Activated CD4-positive, alpha-beta T cell treated with anti-CD3 and anti-CD28 coated beads, Interleukin-2, amount 50 U/mL, for 4 hours (primary cell): Measurements from ENCODE around the gene TNNT2.

Experiments
- DNase-seq, 2 experiments: peaks; one replicate each; pipeline ENCODE4 v3.0.0-alpha.2; 2020

The TNNT2 gene

DNA sequence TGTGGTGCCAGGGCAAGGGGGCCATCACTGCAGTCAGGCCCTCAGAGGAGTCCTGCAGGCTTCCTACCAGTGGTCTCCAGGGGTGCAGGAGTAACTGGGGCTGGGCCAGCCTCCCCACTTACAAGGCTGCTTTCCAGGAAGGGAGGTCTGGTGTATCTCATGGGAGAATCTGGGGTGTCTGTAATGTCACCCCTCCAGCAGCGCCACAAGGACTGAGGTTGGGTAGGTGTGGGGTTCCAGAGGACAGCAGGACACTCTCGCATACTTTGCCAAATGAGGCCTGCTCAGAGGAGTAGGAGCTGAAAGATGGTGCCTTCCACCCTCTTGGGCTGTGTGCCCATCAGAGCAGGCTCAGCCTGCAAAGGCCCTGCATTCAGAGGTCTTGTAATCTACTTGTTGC, 46.9 kb downstream of the TNNT2 start:
- DNase-seq: no peak

DNA sequence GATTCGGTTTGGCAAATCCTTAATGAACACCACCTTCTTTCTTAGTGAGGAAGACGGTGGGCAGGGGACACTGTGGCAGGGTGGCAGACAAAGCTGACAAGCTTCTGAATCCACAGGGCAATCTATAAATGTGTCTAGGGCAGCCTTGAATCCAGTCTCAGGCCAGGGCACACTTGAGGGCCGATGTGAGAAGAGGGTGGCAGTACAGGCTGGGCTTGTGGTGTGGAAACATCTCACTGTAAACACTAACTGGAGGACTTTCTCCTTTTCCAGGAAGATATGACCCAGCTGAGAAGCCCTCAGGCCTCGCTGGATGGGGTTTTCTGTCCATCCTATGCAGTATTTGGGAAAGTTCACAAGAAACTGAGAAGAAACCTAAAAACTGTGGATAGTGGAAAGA, 47.7 kb downstream of the TNNT2 start:
- DNase-seq: no peak

DNA sequence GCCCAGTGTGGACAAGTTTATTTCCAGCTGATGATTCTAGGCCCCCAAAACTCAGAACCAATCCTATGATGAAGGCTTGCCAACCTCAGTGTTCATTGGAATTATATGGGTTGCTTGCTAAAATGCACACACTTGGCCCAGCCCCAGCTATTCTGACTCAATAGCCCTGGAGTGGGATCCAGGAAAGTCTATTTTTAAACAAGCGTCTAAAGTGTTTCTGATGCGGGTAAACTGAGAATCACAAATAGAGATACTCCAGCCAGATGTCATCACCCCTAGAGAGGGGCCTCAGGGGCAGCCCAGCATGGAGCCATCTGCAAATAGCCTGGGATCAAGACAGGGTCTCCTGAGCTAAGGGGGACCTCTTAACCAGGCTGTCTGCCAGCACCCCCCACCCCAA, 48.2 kb downstream of the TNNT2 start:
- no peak for DNase-seq

DNA sequence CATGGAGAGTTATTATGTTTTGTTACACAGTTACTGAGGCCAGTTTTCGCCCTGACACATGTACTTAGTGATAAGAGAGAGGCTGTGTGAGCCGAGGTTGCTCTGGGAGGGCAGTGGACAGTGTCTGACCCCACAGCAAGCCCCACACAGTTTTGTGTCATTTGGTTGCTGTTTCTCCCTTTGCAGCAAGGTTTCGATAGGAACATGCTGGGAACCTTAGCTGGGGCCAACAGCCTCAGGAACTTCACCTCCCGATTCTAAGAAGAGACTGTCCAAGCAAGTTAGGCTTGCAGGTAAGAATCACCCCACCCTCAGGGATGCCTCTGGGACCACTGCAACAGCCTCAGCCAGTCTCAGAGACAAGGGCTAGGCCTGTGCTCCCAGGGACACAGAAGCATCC, 48.9 kb downstream of the TNNT2 start:
- DNase-seq: no peak

DNA sequence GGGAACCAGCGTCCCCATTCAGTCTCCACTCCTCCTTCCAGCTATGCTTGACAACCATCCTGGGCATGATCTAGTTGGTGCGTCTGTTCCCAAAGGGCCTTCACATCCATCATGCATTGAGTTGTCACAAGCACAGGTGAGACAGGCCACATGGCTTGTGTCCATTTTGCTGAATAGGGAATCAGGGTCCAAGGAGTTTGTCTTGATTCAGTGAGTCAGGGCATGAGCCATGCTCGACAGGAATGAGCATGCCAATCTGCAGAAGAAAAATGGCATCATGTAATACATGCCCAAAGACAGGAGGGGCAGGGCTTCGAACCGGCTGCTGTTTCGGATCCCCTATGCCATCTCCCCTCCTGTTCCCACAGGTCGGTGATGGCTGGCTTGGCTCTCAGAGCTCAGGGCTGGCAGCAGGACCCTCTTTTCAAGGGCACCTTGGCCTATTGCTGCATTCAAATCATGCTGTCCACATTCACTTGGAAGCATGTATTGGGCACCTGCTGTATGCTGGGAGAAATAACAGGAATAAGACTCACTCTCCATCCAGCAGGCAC, 49.7 kb downstream of the TNNT2 start:
- no peak for DNase-seq

DNA sequence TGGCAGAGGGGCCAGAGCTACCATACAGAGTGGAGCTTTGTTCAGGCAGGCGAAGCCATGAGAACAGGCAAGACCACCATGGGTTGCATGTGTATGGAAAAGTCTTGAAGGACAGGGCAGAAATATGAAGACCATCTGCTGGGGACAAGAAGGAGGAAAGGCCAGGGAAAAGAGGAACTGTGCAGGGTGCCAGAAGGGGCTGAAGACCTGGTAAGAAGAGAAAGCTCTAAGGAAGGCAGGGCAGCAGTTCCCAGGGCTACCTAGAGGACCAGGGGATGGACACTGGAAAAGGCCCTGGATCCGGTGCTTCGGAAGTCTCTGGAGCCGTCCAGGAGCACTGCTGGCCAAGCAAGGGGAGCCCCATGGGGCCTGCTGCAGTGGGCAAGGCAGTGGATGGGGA, 50.8 kb downstream of the TNNT2 start:
- DNase-seq: no peak

DNA sequence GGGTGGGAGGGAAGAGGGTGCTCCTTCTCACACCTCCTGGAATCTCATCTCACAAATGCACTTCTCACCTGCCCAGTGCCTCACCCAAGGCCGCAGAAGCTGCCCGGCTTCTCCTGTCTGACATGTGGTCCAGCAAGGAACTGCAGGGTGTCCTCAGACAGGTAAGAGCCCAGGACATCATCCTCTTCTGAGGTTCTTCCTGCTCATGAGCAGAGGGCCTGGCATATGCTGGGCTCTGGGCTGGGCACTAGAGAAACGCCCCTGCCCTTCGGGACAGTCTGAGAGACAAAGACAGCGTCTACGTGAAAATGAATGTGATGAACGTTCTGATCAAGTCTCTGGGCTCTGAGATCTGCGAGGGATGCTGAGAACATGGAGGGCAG, 51.8 kb downstream of the TNNT2 start:
- DNase-seq: no peak

DNA sequence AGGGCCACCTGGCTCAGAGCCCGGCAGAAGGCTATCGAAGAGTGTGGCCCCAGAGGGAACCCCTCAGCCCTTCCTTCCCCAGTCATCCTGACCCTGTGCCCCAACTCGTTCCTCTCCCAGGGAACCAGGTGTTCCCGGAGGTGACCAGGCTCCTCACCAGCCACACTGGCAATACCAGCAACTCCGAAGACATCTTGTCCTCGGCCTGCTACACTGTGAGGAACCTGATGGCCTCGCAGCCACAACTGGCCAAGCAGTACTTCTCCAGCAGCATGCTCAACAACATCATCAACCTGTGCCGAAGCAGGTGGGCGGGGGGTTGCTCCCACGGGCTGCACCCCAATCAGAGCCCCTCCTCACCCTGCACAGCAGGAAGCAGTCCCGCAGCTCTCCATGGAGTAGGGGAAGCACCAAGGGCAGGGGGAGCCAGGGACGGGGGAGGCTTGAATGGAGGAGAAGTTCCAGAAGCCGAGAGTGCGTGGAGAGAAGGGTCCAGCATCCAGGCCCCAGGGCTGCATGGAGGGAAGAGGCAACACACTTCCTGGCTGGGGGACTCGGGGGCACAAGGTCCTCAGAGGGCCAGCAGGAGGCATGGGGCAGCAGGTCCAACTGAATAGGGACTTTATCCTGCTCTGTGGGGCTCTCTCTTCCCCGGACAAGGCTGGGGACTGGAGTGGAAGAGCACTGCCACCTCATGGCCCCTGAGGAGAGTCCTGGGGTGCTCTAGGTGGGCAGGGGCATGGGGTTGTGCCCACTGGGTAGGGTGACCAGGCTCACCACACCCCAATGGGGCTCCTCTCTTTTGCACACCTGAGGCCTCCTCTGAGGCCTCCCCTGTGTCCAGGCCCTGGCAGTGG, 52.4 kb downstream of the TNNT2 start:
- DNase-seq: no peak

DNA sequence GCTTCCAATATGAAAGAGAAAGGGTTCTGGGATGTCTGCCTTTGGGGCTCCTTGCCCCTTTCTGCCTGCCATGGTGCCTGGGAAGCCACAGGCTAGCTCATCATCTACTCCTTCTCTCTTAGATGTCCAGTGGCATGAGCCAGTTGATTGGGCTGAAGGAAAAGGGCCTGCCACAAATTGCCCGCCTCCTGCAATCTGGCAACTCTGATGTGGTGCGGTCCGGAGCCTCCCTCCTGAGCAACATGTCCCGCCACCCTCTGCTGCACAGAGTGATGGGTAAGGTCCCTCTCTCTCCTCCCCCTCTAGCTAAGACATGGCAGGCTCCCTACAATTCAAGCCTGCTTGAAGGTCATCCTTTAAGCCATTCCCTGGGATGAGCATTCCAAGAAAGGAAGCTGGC, 53.2 kb downstream of the TNNT2 start:
- DNase-seq: no peak

DNA sequence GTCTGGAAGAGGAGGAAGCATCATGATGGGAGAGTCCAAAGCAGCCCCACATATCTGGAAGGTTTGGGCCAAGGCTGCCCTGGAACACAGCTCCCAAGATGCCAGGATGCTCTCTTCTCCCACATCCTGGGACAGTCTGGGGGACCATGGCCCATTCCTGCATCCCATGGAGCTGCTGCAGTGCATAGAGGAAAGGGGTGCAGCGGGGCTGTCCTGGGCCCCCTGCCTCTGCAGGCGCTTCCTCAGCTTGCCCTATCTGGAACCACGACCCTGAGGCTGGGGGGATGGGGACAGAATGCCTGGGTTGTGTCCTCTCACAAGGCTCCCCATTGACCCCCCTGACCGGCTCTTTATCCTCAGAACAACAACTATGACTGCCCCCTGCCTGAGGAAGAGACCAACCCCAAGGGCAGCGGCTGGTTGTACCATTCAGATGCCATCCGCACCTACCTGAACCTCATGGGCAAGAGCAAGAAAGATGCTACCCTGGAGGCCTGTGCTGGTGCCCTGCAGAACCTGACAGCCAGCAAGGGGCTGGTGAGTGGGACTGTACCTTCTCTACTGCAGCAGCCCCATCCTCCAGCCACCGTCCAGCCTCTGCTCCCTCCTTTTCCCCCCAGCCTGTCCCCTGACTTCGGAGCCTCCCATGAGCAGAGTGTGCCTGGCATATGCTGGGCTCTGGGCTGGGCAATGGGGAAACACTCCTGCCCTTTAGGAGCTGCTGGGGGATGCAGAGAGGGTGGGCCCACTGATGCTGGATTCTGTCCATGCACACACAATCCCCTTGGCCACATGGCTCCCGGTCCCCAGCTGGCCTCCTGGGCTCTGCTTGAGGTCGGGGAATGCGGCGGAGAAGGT, 54.6 kb downstream of the TNNT2 start:
- no peak for DNase-seq

DNA sequence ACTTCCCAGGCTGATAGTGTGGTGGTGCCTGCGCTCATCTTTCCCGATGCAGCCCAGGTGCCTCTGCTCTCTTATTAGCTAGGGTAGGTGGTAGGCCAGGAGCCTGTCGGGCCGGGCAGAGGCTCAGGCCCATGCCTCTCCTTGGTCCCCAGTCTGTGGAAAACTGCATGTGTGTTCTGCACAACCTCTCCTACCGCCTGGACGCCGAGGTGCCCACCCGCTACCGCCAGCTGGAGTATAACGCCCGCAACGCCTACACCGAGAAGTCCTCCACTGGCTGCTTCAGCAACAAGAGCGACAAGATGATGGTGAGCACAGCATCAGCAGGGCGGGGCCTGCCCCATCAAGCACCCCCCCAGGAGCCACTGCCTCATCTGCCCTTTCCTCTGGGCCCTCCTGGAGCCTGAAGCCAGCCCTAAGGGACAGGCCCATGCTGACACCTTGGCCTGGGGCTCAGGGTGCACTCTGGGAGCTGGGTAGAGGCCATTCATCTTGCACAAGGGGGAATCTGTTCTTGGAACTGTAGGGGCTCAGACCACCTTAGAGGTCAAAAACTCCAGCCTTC, 55.6 kb downstream of the TNNT2 start:
- DNase-seq: no peak

DNA sequence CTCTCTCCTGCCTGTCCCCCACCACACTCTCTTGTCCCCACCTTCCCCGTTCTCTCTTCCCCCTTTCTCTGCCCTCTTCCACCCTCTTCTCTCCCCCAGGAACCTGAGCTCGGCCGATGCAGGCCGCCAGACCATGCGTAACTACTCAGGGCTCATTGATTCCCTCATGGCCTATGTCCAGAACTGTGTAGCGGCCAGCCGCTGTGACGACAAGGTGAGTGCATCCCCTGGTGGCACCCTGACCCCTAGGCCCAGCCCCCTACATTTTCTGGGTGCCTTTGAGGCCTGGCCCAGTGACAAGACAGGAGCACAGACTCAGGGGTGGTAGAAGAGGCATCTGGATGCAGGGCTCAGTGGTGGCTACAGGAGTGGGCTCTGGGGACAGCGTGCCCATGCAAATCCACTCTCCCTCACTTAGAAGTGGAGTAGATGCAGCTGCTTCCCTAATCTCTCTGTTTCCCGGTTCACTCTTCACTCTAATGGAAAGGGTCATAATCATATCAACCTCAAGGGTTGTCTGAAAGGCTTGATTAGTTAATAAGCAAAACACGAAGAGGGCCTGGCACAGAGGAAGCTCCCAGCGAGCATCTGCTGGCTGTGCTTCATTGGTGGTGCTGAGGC, 57.2 kb downstream of the TNNT2 start:
- no peak for DNase-seq

DNA sequence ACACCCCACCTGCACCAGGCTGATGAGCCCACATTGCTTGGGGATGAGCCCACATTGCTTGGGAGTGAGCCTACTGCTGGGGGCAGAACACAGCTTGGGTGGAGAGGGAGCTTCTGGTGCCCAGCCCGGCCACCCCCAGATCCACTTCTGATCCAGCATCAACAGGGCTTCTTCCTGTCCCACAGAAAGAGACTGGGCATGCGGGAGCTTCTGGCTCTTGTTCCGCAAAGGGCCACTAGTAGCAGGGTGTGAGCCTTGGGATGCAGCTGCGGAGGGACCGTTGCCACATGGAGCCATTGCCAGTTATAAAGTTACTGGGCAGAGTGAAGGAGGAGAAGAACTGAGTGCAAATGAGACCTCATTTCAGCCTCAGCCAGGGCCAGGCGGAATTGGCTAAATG, 57.8 kb downstream of the TNNT2 start:
- no peak for DNase-seq

DNA sequence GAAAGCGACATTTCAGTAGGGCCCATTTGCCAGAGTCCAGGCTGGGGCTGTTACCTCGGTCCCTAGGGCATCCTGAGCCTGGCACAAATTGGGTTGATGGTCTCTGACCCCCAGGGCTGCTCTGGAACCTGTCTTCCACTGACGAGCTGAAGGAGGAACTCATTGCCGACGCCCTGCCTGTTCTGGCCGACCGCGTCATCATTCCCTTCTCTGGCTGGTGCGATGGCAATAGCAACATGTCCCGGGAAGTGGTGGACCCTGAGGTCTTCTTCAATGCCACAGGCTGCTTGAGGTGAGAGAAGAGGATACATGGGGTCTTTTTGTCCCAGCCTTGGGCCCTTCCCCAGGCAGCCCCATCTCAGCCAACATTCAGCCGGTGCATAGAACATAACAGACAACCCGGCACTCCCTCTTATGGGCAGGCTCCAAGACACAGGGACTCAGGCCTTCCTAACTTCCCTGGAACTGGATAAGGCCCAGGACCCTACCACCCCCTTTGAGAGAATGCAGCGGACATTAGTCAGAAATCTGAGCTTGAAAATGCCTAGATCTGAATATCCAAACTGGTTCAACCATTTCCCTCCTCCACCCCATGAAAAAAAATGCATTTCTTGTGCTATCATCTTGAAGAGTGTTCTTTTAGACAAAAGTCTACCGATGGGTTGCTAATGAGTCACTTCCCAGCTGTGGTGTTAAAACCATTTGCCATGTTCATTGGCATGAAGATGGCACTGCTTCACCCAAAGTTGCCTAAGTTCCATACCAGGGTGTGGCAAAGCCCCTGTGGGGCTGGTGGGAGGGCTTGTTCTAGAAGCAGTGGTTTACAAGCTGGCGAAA, 58.8 kb downstream of the TNNT2 start:
- DNase-seq: no peak

DNA sequence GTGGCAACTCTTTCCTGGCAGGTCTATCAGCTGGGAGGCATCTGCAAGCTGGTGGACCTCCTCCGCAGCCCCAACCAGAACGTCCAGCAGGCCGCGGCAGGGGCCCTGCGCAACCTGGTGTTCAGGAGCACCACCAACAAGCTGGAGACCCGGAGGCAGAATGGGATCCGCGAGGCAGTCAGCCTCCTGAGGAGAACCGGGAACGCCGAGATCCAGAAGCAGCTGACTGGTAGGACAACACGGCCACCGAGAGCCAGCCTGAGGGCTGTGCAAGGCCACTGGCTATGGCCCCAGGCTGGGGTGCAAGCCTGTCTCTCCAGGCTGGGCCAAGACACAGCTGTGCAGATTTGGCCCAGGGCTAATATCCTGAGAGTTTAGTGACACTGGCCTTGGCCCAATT, 59.9 kb downstream of the TNNT2 start:
- DNase-seq: no peak

DNA sequence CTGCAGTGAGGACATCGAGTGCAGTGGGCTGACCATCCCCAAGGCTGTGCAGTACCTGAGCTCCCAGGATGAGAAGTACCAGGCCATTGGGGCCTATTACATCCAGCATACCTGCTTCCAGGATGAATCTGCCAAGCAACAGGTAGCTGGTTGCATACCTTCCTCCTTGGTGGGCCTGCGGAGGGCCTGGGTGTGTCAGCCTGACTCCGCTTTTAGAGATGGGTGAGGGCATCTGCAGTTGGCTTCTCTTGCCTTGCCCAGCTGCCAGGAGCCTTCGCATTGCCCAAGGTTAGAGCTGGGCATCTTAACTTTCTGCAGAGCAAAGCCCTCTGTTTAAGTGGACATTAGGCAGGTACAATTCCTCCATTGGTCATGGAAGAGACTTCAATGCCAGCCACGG, 60.9 kb downstream of the TNNT2 start:
- no peak for DNase-seq

DNA sequence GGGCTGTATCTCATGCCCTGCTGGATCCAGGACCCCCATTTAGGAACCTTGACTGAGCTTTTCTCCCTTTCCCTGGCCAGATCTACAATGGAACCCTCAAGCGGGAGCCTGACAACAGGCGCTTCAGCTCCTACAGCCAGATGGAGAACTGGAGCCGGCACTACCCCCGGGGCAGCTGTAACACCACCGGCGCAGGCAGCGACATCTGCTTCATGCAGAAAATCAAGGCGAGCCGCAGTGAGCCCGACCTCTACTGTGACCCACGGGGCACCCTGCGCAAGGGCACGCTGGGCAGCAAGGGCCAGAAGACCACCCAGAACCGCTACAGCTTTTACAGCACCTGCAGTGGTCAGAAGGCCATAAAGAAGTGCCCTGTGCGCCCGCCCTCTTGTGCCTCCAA, 64.4 kb downstream of the TNNT2 start:
- DNase-seq: no peak

DNA sequence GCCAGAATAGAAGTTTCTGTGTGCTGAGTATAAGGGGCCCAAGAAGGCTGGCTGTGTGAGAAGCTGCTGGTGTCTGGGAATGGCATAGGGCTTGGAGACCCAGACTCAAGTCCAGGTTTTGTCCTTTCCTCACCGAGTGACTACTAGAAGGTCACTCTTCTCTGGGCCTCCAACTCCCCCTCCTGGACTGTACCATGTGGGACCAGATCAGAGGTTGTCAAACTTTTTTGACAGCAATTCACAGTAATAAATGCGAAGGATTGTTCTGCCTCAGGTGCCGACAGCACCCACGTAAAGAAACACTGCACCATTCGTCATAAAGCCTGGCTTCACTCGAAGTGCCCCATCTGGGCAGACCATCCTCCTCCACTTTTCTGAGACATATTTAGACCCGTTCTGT, 65.2 kb downstream of the TNNT2 start:
- DNase-seq: no peak

DNA sequence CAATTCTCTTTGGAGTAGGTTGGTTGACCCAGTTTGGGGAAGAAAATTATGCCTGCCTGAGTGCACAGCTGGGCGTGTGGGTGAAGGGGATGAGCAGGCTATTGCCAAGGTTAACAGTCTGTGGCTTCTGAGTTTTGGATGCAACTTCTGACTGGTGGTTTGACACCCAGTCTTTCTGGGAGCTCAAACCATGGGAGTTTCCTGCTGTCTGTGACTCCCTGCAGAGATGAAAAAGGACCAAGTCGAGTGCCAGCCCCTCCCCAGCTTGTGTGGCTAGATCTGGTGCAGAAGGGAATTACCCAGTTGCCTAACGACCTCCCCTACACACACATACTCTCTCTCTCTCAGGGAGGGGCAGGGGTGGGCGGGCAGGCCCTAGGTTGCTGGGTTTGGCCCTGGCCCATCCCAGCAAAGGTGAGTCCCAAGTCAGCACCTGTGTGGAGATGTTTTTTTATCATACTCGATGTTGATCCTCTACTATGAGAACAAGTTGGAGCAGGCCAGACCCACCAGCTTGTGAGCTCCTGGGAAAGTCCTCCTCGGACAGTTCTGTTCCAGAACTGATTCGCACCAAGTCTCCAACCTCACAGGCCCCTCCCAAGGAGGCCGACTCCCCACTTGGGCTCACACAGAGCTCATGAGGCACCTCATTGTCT, 66.0 kb downstream of the TNNT2 start:
- no peak for DNase-seq

DNA sequence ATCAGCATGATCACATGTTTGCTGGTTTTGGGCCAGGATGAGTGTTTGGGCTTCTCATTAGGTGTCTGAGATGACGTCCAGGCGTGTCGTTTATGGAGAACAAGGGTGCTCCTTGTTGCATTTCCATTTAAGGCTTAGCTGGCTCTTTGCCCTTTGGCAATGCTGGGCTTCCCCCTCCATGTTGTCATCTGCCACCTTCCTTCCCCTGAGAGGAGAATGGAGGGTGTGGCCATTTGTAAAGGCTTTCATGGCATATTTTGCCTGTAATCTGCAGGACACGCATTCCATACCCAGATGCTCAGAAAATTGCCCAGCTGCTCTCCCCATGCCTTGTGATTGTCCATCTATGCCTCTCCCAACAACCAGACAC, 66.5 kb downstream of the TNNT2 start:
- no peak for DNase-seq

DNA sequence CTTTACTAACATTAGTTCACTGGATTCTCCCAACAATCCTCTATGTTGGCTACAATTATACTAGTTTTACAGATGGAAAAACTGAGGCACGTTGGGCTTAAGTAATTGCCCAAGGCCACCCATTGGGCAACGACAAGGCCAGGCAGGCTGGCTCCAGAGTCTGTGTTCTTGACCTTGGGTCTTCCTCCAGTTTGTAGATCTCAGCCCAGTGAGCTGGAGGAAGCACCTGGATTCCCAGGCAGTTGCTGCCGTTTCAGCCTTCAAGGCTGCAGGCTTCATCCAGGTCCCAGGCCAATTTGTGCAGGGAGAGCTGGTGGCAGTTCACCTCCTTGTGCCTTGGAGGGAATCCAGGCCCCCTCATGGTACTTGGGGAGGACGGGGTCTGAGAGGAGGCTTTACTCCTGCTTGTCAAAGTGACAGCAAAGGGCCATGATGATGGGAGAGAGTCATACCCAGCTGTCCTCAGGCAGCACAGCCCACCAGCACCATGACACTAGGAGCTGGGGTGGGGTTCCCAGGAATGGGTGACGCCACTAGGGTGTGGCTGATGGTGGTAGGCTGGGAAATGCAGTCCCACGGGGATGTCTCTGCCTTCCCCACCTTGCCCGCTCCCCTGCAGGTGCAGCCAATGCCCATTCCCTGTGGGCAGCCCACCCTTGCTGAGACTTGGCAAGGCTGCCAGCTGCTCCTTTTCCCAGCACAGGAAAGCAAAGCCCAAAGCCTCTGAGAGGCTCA, 67.1 kb downstream of the TNNT2 start:
- no peak for DNase-seq
